ENCODE data around the gene HES2. TPM values are rescaled to one million over a fixed set of nuclear protein-coding genes. Genes with fewer than 3 reads are reported as not detected.
"Not testable (repeated sequence)": the region's sequence is repeated elsewhere in the genome, so short reads cannot be mapped to it uniquely, and the experiment has no call there.

The HES2 gene
- total RNA-seq, 1 experiment from 2014 or later: not detected

DNA sequence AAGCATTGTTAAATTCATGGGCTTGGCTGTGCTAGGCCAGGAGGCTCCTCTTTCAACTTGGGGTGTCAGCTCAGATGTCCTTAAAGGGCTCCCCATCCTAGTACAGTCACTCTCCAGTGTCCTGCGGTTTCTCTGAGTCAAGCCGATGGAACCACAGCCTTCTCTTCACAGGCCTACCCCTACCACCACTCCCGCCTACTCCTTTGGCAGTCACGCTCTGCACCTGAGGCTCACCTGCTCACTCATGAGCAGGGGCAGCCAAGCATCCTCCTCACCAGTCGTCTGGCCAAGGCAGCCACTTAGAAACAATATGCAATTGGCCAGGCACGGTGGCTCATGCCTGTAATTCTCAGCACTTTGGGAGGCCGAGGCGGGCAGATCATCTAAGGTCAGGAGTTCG is 29.7 kb downstream of the HES2 start:
- no peak for DNase-seq (ENCODE audit: low spot score)

DNA sequence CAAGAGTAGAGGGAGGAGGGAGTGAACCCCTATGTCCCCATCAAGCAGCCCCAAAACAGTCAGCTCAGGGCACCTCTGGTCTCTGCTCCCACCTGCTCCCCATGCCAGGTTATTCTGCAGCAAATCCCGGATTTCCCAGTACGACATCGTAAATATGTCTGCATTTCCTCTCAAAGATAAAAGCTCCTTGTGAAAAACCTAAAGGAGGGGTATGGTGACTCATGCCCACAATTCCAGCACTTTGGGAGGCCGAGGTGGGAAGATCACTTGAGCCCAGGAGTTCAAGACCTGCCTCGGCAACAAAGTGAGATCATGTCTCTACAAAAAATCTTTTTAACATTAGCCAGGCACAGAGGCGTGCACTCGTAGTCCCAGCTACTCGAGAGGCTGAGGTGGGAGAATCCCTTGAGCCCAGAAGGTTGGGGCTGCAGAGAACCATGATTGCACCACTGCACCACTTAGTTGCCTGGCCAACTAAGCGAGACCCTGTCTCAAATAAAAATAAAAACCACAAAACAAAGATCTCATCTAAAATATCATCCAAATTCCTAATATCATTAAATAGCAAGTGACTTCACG is 33.3 kb downstream of the HES2 start:
- DNase-seq (ENCODE audit: low spot score): peak; percentile 71

- DNase-seq (ENCODE audit: low spot score): peak; percentile 83
Measured at GRCh38 chr1:6385488-6386191, 34.1 kb downstream of the HES2 start.

DNA sequence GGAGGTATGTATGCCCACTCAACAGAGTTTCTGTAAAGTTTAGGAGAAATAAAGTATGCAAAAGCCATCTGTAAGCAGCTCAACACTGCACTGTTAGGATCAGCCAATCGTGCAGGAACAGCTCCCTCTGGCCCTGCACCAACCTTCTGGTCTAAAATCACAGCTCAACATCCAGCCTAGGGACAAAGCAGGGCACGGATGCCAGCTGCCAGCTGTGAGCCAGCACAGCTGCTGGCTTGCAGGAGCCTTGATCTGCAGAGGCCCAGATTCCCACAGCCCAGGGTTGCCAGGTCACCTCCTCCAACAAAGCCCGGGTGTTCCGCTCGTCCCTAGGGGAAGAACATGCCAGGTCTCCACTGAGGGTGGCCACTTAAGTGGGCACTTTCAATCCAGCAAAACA is 34.8 kb downstream of the HES2 start:
- DNase-seq (ENCODE audit: low spot score): no peak

GRCh38 chr1:6384135-6384534 is 35.6 kb downstream of the HES2 start:
- DNase-seq (ENCODE audit: low spot score): no peak

DNA sequence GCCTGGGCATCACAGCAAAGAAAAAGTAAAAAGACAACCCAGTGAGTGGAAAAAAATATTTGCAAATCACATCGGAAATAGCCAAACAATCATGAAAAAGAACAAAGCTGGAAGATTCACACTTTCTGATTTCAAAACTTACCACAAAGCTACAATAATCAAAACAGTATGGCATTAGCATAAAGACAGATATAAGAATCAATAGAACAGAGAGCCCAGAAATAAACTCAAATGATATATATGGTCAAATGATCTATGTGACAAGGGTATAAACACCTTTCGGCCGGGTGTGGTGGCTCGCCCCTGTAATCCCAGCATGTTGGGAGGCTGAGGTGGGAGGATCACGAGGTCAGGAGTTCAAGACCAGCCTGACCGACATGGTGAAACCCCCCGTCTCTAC is 39.7 kb downstream of the HES2 start:
- no peak for DNase-seq (ENCODE audit: low spot score)

GRCh38 chr1:6378096-6378746 is 41.5 kb downstream of the HES2 start:
- DNase-seq (ENCODE audit: low spot score): no peak

DNA sequence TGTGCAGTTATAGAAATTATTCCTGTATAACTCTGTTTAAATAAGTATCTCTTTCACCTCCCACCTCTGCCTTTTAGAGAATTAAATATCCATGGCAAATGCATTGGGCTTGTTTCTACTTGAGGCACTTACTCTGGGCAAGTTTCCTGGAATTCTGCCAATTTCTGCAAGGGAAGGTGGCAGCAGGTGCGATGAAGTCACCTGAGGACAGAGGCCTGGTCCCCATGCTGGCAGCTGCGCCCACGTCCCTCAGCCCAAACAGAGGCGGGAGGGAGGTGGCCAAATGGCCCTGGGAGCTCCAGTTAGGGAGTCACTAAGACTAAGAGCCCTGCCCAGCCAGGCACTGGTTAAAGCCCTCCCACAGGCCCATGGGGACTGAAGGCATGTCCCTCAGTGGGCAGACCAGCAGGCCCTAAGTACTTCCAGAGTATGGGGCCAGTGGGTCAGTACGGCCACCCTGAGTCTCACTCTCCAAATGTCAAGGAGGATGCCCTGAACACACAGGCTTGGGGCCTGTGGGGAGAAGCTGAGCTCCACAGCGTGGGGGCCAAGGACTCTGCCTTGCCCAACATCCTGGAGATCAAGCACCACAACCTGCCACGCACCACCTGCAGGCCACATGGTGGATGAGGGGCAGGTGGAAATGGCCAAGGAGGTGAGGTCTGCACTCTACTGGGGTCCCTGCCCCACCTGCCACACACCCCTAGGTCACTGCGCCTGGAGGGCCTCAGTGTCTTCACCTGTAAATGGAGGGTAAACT is 45.6 kb downstream of the HES2 start:
- DNase-seq (ENCODE audit: low spot score): no peak

DNA sequence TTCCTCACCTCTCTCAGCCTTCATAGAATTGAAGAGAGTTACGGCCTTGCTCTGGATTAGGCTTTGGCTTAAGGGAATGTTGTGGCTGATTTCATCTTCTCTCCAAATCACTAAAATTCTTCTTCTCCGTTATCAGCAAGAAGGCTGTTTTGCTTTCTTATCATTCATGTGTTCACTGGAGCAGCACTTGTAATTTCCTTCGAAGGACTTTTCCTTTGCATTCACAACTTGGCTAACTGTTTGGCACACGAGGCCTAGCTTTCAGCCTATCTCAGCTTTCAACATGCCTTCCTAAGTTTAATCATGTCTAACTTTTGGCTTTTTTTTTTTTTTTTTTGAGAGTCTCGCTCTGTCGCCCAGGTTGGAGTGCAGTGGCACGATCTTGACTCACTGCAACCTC is 47.5 kb downstream of the HES2 start:
- DNase-seq (ENCODE audit: low spot score): not testable (repeated sequence)

GRCh38 chr1:6370006-6370405 is 49.7 kb downstream of the HES2 start:
- no peak for DNase-seq (ENCODE audit: low spot score)

DNA sequence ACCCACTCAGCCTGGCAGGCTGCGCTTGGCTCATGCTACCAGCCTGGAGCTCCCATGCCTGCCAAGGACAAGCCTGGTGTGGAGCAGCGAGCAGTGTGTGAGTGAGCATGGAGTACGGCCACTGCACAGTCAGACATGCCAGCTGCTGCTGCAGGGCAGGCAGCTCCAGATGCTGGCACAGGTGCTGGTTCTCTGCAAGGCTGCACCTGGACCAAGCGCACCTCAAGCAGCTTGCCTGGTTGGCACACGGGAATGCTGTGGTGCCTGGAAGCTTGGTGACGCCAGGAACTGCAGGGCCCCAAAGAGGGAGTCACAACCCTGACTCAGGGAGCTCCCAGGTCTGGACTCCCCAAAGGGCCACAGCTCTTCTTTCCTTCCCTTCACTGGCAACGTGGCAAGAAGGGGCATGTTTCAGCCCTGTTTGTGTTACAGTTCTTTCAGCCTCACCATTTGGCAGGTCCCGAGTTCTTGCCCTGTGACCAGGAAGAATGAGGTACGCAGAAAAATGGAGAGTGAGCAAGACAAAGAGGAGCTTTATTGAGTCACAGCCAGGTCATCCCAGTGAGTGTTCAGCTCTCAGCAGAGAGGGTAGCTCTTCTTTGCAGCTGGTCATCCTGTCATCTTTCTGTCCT is 52.2 kb downstream of the HES2 start:
- DNase-seq (ENCODE audit: low spot score): no peak

GRCh38 chr1:6365047-6365446 is 54.7 kb downstream of the HES2 start:
- no peak for DNase-seq (ENCODE audit: low spot score)

DNA sequence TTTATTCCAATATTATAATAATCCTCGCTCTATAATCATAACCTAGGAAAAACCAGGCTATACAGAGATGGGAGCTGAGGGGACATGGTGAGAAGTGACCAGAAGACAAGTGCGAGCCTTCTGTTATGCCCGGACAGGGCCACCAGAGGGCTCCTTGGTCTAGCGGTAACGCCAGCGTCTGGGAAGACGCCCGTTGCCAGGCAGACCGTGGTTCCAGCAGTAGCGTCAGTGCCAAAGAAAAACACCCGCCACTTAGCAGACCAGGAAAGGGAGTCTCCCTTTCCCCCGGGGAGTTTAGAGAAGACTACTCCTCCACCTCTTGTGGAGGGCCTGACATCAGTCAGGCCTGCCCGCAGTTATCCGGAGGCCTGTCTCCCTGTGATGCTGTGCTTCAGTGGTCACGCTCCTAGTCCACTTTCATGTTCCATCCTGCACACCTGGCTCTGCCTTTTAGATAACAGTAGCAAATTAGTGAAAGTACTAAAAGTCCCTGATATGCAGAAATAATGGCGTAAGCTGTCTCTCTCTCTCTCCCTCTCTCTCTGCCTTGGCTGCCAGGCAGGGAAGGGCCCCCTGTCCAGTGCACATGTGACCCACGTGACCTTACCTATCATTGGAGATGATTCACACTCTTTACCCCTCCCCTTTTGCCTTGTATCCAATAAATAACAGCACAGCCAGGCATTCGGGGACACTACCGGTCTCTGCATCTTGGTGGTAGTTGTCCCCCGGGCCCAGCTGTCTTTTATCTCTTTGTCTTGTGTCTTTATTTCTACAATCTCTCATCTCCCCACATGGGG is 56.4 kb downstream of the HES2 start:
- DNase-seq (ENCODE audit: low spot score): peak; percentile 63

Other genes with a start within 250 kb of the HES2 start
- 0.04 TPM in 2 replicates for gene CHD5, start 239.6 kb downstream of the HES2 start, total RNA-seq (2014; rRNA removed; shearing (Covaris generic))
- 113 and 140 TPM in 2 replicates for gene RPL22, start 220.3 kb downstream of the HES2 start, total RNA-seq (2014; rRNA removed; shearing (Covaris generic))
- gene RNF207, start 213.8 kb downstream of the HES2 start, total RNA-seq (2014; rRNA removed; shearing (Covaris generic)): 0.12 and 1.6 TPM in 2 replicates
- 52.2 and 67.1 TPM in 2 replicates for gene ICMT, start 184.0 kb downstream of the HES2 start, total RNA-seq (2014; rRNA removed; shearing (Covaris generic))
- gene HES3, start 175.7 kb downstream of the HES2 start, total RNA-seq (2014; rRNA removed; shearing (Covaris generic)): not detected in 2 replicates
- 1.7 and 1.9 TPM in 2 replicates for gene GPR153, start 158.8 kb downstream of the HES2 start, total RNA-seq (2014; rRNA removed; shearing (Covaris generic))
- 50.6 and 56.0 TPM in 2 replicates for gene ACOT7, start 26.2 kb downstream of the HES2 start, total RNA-seq (2014; rRNA removed; shearing (Covaris generic))
- gene ESPN, start 4.9 kb upstream of the HES2 start, total RNA-seq (2014; rRNA removed; shearing (Covaris generic)): not detected in 2 replicates
- gene TNFRSF25, start 46.3 kb upstream of the HES2 start, total RNA-seq (2014; rRNA removed; shearing (Covaris generic)): 0.10 and 0.81 TPM in 2 replicates
- gene PLEKHG5, start 71.7 kb upstream of the HES2 start, total RNA-seq (2014; rRNA removed; shearing (Covaris generic)): 1.3 and 1.6 TPM in 2 replicates
- gene NOL9, start 134.6 kb upstream of the HES2 start, total RNA-seq (2014; rRNA removed; shearing (Covaris generic)): 12.0 and 14.9 TPM in 2 replicates
- not detected in 2 replicates for gene TAS1R1, start 135.4 kb upstream of the HES2 start, total RNA-seq (2014; rRNA removed; shearing (Covaris generic))
- gene ZBTB48, start 160.1 kb upstream of the HES2 start, total RNA-seq (2014; rRNA removed; shearing (Covaris generic)): 6.3 and 8.8 TPM in 2 replicates
- 8.4 and 11.4 TPM in 2 replicates for gene KLHL21, start 182.9 kb upstream of the HES2 start, total RNA-seq (2014; rRNA removed; shearing (Covaris generic))
- 7.6 and 7.8 TPM in 2 replicates for gene PHF13, start 193.8 kb upstream of the HES2 start, total RNA-seq (2014; rRNA removed; shearing (Covaris generic))
- 11.4 and 17.0 TPM in 2 replicates for gene THAP3, start 204.9 kb upstream of the HES2 start, total RNA-seq (2014; rRNA removed; shearing (Covaris generic))